ENCODE measurements around the gene PCNX2. TPM values are rescaled to one million over a fixed set of nuclear protein-coding genes. Genes with fewer than 3 reads are reported as not detected.

The PCNX2 gene
- total and polyA plus RNA-seq, 2 experiments from 2014 or later = 5.0 to 13.7 TPM

GRCh38 chr1:232937741-232938375 lies 357.7 kb downstream of the PCNX2 start:
- Histone ChIP-seq H4K20me1 (ENCODE audit: insufficient read depth) (no peaks in the 10 kb centered on the region), H3F3A (ENCODE audit: insufficient read depth) (no peaks in the 10 kb centered on the region), H3K79me2 (ENCODE audit: insufficient read depth) (no peaks in the 10 kb centered on the region), H3K9ac (no peak overlapping the region), H3K27me3 (replicated peaks; ENCODE audit: insufficient read depth) (no peaks in the 10 kb centered on the region), H3K4me3 (no peak overlapping the region), H3K4me1 (ENCODE audit: insufficient read depth) (no peaks in the 10 kb centered on the region), H2AFZ (no peak overlapping the region), H3K27ac (no peak overlapping the region), H3K4me2 (ENCODE audit: unreplicated experiment) (no peak overlapping the region), H3K9me2 (ENCODE audit: insufficient read depth) (no peaks in the 10 kb centered on the region), H3K9me3 (ENCODE audit: low read depth) (no peaks in the 10 kb centered on the region), H3K36me3 (ENCODE audit: low read depth) (no peaks in the 10 kb centered on the region)
- peak; percentile 13 for DNase-seq
- in situ Hi-C loops (cut with MboI) = no loop called here
- TF ChIP-seq EZH2 (IDR thresholded peaks at IDR 0.05; ENCODE audit: insufficient read depth, poor library complexity, severe bottlenecking) (no peak), EZH2phosphoT487 (IDR thresholded peaks at IDR 0.05; ENCODE audit: insufficient read depth, low read depth) (no peak)
- 25 to 26% methylated on average over 8 of the region's 8 CpGs for WGBS, 2 experiments (ENCODE audit: low coverage in 1 of 2, low lambda C conversion rate in 2 of 2, missing lambda C conversion rate in 2 of 2)

- Histone ChIP-seq H3K4me2 (ENCODE audit: unreplicated experiment) (no peak overlapping the region), H3K36me3 (ENCODE audit: low read depth) (no peaks in the 10 kb centered on the region), H3K4me1 (ENCODE audit: insufficient read depth) (no peaks in the 10 kb centered on the region), H4K20me1 (ENCODE audit: insufficient read depth) (no peaks in the 10 kb centered on the region), H3K9me2 (ENCODE audit: insufficient read depth) (no peaks in the 10 kb centered on the region), H3K9me3 (ENCODE audit: low read depth) (no peaks in the 10 kb centered on the region), H3K27me3 (replicated peaks; ENCODE audit: insufficient read depth) (no peaks in the 10 kb centered on the region), H3K4me3 (no peak overlapping the region), H3F3A (ENCODE audit: insufficient read depth) (no peaks in the 10 kb centered on the region), H3K27ac (no peak overlapping the region), H3K79me2 (ENCODE audit: insufficient read depth) (no peaks in the 10 kb centered on the region), H3K9ac (no peak overlapping the region), H2AFZ (no peak overlapping the region)
- TF ChIP-seq EZH2 (IDR thresholded peaks at IDR 0.05; ENCODE audit: insufficient read depth, poor library complexity, severe bottlenecking) = no peak
- TF ChIP-seq EZH2phosphoT487 (IDR thresholded peaks at IDR 0.05; ENCODE audit: insufficient read depth, low read depth) = no peak
- 88 to 90% methylated on average over 6 of the region's 6 CpGs for WGBS, 2 experiments (ENCODE audit: low coverage in 1 of 2, low lambda C conversion rate in 2 of 2, missing lambda C conversion rate in 2 of 2)
- in situ Hi-C loops (cut with MboI) = no loop called here
- no peak for DNase-seq
Observed at GRCh38 chr1:232936941-232937340, 358.6 kb downstream of the PCNX2 start.

Other genes with a start within 250 kb of the PCNX2 start
- not detected in 2 replicates for gene MAP3K21, start 32.0 kb upstream of the PCNX2 start, total RNA-seq (2014; rRNA removed; shearing (Covaris generic))
- 0.03 TPM in 1 of 2 replicates, not detected in the other for gene MAP3K21, start 32.0 kb upstream of the PCNX2 start, polyA plus RNA-seq (2016; fragmentation: Nextera tagmentation; extraction: Ambion mirVana)

Data from GM23248 (cell line).